Measurements from ENCODE around the gene RABL3.
A peak's percentile ranks its signal among the peaks of the same experiment; 100 is the strongest.
"Not testable (repeated sequence)": the region's sequence is repeated elsewhere in the genome, so short reads cannot be mapped to it uniquely, and the experiment has no call there.

RABL3 gene

GRCh38 chr3:120766576-120766975, 24.3 kb upstream of the RABL3 start:
- DNase-seq (ENCODE audit: insufficient read length) (no peak), FAIRE-seq (peak; percentile 67)
- no peak for TF ChIP-seq TAF1 (IDR thresholded peaks at IDR 0.05; ENCODE audit: borderline replicate concordance, low read depth, low read length)
- no peak for TF ChIP-seq POLR2A (IDR thresholded peaks at IDR 0.05; ENCODE audit: low read depth, low read length)
- no peak for TF ChIP-seq POLR2AphosphoS5 (IDR thresholded peaks at IDR 0.05; ENCODE audit: low read depth, low read length)

GRCh38 chr3:120765830-120766493, 23.6 kb upstream of the RABL3 start:
- DNase-seq (ENCODE audit: insufficient read length): no peak
- peak; percentile 79 for FAIRE-seq
- TF ChIP-seq POLR2A (IDR thresholded peaks at IDR 0.05; ENCODE audit: low read depth, low read length): no peak
- no peak for TF ChIP-seq TAF1 (IDR thresholded peaks at IDR 0.05; ENCODE audit: borderline replicate concordance, low read depth, low read length)

GRCh38 chr3:120764206-120764605, 21.9 kb upstream of the RABL3 start:
- TF ChIP-seq POLR2AphosphoS5 (IDR thresholded peaks at IDR 0.05; ENCODE audit: low read depth, low read length) (no peak), POLR2A (IDR thresholded peaks at IDR 0.05; ENCODE audit: low read depth, low read length) (no peak), TAF1 (IDR thresholded peaks at IDR 0.05; ENCODE audit: borderline replicate concordance, low read depth, low read length) (no peak)
- DNase-seq (ENCODE audit: insufficient read length): no peak
- FAIRE-seq: peak; percentile 40

- TF ChIP-seq TAF1 (IDR thresholded peaks at IDR 0.05; ENCODE audit: borderline replicate concordance, low read depth, low read length) (no peak), POLR2A (IDR thresholded peaks at IDR 0.05; ENCODE audit: low read depth, low read length) (no peak), POLR2AphosphoS5 (IDR thresholded peaks at IDR 0.05; ENCODE audit: low read depth, low read length) (no peak)
- DNase-seq (ENCODE audit: insufficient read length) (no peak), FAIRE-seq (peak; percentile 77)
Measured at GRCh38 chr3:120763601-120764000, 21.3 kb upstream of the RABL3 start.

GRCh38 chr3:120762615-120763014, 20.3 kb upstream of the RABL3 start:
- no peak for FAIRE-seq
- no peak for DNase-seq (ENCODE audit: insufficient read length)
- no peak for TF ChIP-seq POLR2A (IDR thresholded peaks at IDR 0.05; ENCODE audit: low read depth, low read length)
- no peak for TF ChIP-seq POLR2AphosphoS5 (IDR thresholded peaks at IDR 0.05; ENCODE audit: low read depth, low read length)
- TF ChIP-seq TAF1 (IDR thresholded peaks at IDR 0.05; ENCODE audit: borderline replicate concordance, low read depth, low read length): no peak

GRCh38 chr3:120758551-120758950, 16.2 kb upstream of the RABL3 start:
- DNase-seq (ENCODE audit: insufficient read length); FAIRE-seq: not testable (repeated sequence)

GRCh38 chr3:120756061-120756460, 13.7 kb upstream of the RABL3 start:
- FAIRE-seq: no peak

GRCh38 chr3:120753810-120754209, 11.5 kb upstream of the RABL3 start:
- FAIRE-seq (peak; percentile 21), DNase-seq (ENCODE audit: insufficient read length) (no peak)
- TF ChIP-seq TAF1 (IDR thresholded peaks at IDR 0.05; ENCODE audit: borderline replicate concordance, low read depth, low read length) (no peak), POLR2A (IDR thresholded peaks at IDR 0.05; ENCODE audit: low read depth, low read length) (no peak), POLR2AphosphoS5 (IDR thresholded peaks at IDR 0.05; ENCODE audit: low read depth, low read length) (no peak)

More at GRCh38 chr3:120756061-120756460, 13.7 kb upstream of the RABL3 start:
- TF ChIP-seq TAF1 (IDR thresholded peaks at IDR 0.05; ENCODE audit: borderline replicate concordance, low read depth, low read length): no peak
- TF ChIP-seq POLR2A (IDR thresholded peaks at IDR 0.05; ENCODE audit: low read depth, low read length): no peak
- no peak for TF ChIP-seq POLR2AphosphoS5 (IDR thresholded peaks at IDR 0.05; ENCODE audit: low read depth, low read length)
- DNase-seq (ENCODE audit: insufficient read length): no peak

- DNase-seq (ENCODE audit: insufficient read length): no peak
- FAIRE-seq: no peak
- TF ChIP-seq POLR2A (IDR thresholded peaks at IDR 0.05; ENCODE audit: low read depth, low read length): no peak
- TF ChIP-seq POLR2AphosphoS5 (IDR thresholded peaks at IDR 0.05; ENCODE audit: low read depth, low read length): no peak
- TF ChIP-seq TAF1 (IDR thresholded peaks at IDR 0.05; ENCODE audit: borderline replicate concordance, low read depth, low read length): no peak
Measured at GRCh38 chr3:120752865-120753264, 10.5 kb upstream of the RABL3 start.

GRCh38 chr3:120752230-120752629, 9.9 kb upstream of the RABL3 start:
- DNase-seq (ENCODE audit: insufficient read length) (no peak), FAIRE-seq (no peak)
- TF ChIP-seq POLR2AphosphoS5 (IDR thresholded peaks at IDR 0.05; ENCODE audit: low read depth, low read length) (no peak), POLR2A (IDR thresholded peaks at IDR 0.05; ENCODE audit: low read depth, low read length) (no peak), TAF1 (IDR thresholded peaks at IDR 0.05; ENCODE audit: borderline replicate concordance, low read depth, low read length) (no peak)

- FAIRE-seq: no peak
- no peak for TF ChIP-seq POLR2A (IDR thresholded peaks at IDR 0.05; ENCODE audit: low read depth, low read length)
- no peak for TF ChIP-seq TAF1 (IDR thresholded peaks at IDR 0.05; ENCODE audit: borderline replicate concordance, low read depth, low read length)
- no peak for TF ChIP-seq POLR2AphosphoS5 (IDR thresholded peaks at IDR 0.05; ENCODE audit: low read depth, low read length)
- no peak for DNase-seq (ENCODE audit: insufficient read length)
Measured at GRCh38 chr3:120749843-120750242, 7.5 kb upstream of the RABL3 start.

- no peak for DNase-seq (ENCODE audit: insufficient read length)
- TF ChIP-seq TAF1 (IDR thresholded peaks at IDR 0.05; ENCODE audit: borderline replicate concordance, low read depth, low read length) (no peak), POLR2AphosphoS5 (IDR thresholded peaks at IDR 0.05; ENCODE audit: low read depth, low read length) (no peak), POLR2A (IDR thresholded peaks at IDR 0.05; ENCODE audit: low read depth, low read length) (no peak)
- no peak for FAIRE-seq
Measured at GRCh38 chr3:120745466-120745865, 3.1 kb upstream of the RABL3 start.

Data from GM12892 (cell line).